HG03060 (cell line): ENCODE data around the gene ADCY4.

ENCODE experiments used
- ATAC-seq: cut with Tn5 transposase; IDR thresholded peaks from one replicate; pipeline ENCODE4 v1.9.1; 2021; ENCODE audit warnings: low read depth, moderate number of reproducible peaks; ENCODE audit not compliant: unreplicated experiment

ADCY4 gene

GRCh38 chr14:24317141-24317928, 17.5 kb downstream of the ADCY4 start:
- ATAC-seq = no peak

GRCh38 chr14:24316597-24316950, 18.3 kb downstream of the ADCY4 start:
- ATAC-seq = no peak

DNA sequence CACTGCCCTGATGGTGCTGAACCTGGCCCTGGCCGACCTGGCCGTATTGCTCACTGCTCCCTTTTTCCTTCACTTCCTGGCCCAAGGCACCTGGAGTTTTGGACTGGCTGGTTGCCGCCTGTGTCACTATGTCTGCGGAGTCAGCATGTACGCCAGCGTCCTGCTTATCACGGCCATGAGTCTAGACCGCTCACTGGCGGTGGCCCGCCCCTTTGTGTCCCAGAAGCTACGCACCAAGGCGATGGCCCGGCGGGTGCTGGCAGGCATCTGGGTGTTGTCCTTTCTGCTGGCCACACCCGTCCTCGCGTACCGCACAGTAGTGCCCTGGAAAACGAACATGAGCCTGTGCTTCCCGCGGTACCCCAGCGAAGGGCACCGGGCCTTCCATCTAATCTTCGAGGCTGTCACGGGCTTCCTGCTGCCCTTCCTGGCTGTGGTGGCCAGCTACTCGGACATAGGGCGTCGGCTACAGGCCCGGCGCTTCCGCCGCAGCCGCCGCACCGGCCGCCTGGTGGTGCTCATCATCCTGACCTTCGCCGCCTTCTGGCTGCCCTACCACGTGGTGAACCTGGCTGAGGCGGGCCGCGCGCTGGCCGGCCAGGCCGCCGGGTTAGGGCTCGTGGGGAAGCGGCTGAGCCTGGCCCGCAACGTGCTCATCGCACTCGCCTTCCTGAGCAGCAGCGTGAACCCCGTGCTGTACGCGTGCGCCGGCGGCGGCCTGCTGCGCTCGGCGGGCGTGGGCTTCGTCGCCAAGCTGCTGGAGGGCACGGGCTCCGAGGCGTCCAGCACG, 18.9 kb downstream of the ADCY4 start:
- no peak for ATAC-seq

GRCh38 chr14:24315243-24315806, 19.5 kb downstream of the ADCY4 start:
- no peak for ATAC-seq

GRCh38 chr14:24314377-24315193, 20.3 kb downstream of the ADCY4 start:
- no peak for ATAC-seq

DNA sequence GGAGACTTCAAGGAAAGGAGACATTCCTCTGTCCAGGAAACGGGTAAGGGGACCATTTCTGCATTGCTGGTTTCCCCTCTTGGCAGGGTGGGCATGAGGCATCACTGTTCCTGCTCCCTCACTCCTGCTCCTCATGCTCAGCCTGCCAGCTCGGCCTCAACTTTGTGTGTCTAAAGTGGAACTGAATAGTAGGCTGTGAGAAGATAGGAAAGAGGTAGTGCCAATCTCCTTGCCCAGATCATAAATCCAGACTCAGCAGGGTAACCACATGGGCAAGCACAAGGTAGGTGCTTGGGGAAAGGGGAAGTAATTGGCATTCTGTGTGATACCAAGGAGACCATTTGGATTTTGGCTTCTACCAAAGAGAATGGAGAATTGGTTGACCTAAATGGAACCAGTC, 21.0 kb downstream of the ADCY4 start:
- no peak for ATAC-seq

DNA sequence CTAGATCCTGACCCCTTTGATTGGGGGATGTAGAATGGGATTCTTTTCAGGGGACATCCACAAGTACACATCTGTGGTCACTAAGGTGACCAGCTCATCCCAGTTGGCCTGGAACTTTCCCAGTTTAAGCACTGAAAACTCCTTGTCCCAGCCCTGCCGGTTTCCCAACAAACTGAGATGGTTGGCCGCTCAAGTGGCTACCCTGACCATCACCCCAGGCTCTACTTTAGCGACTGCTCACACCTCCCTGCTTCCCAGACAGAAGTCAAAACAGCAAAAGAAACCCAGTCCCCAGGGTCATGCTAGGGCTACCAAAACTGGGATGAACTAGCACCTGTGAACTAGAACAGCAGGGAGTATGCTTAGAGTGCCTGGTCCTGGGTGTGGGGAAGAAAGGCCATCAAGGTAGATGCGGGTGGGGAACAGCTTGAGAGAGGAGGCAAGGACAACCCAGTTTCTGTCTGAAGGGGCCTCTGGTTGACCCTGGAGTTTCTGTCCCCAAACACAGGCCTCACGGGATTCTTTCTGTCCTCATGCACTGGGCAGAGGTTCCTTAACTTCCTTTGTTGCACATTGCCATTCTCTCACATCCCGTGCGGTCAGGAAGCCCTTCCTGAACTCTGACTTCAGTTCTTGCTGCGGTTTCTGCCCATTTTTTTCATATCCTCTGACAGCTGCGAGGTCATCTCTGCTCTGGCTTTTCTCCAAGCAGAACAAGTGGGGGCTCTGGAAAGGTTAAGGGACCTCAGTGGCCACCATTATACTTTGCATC, 21.9 kb downstream of the ADCY4 start:
- ATAC-seq = no peak

- no peak for ATAC-seq
Measured at GRCh38 chr14:24311837-24312615, 22.8 kb downstream of the ADCY4 start.

GRCh38 chr14:24310646-24311604, 23.9 kb downstream of the ADCY4 start, which contains the start of gene LTB4R:
Gene LTB4R (plus strand): TSS chr14:24311502. CDS start chr14:24315652, 4,150 bp downstream.
- ATAC-seq = peak; percentile 46

- ATAC-seq = no peak
Measured at GRCh38 chr14:24310265-24310645, 24.6 kb downstream of the ADCY4 start.

- no peak for ATAC-seq
Measured at GRCh38 chr14:24309538-24310264, 25.2 kb downstream of the ADCY4 start, which contains the start of gene LTB4R2. Gene LTB4R2 (plus strand): TSS chr14:24310140. CDS start chr14:24310665, 525 bp downstream.

DNA sequence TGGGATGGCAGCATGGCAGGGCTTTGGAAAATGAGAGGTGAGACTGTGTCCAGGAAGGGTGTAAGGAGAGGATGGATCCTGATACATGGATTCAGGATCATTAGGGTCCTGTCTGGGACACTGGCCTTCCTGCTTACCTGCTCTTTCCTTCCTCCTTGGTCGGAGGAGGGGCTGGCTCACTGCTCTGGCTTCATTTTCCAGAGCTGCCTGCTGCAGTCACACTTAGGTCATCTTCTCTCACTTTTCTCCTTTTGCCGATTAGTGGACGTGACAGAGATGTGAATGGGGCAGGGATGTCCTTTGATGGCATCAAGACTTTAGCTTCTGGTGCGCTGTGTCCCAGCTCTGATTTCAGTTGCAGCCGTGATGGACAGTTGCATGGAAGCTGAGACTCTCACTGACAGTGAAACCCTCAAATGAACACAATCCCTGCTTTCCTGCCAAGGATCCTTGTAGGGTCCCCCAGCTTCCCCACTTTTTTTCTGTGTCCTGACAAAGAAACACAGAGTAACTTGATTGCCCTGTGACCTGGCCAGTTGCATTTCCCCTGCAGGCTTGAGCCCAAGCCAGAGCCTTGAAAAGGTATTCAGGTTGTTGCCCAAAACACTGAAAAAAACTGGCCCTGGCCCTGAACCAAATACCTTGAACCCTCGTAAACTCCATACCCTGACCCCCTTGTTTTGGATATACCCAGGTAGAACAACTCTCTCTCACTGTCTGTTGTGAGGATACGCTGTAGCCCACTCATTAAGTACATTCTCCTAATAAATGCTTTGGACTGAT, 26.3 kb downstream of the ADCY4 start:
- no peak for ATAC-seq

DNA sequence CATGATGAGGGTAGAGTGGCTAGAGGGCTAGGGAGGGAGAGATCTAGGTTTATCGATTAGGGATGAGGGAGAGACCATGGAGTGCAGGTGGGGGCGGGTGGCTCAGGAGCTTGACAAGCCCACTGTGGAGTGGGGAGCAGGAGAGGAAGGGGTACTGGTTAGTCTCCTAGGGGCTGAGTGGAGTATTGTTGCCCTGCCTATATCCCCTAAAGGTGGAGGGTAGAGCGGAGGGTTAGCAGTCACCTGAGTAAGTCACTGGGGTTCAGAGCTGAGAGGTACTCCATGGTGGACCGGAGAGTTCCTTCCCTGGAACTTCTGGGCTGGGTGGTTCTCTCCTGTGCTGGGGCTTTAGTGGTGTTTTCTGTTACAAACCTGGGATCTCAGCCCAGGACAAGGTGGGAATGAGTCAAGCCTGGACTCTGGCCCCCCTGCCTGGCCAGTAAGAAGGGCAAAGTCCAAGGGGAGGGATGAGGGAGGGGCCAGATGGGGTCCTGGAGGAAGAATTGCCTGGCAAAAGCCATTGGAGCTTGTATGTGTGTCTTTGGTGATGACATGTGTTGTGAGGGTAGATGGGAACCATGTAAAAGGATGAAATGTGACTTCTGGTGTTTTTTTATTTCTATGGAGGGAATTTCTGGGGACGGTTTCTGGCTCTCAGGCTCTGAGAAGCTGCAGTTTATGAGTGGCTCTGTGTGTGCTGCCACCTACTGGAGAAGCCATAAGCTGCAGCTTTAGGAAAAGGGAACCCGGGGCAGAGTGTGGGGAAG, 27.1 kb downstream of the ADCY4 start, which contains the start of gene CIDEB:
Gene CIDEB, minus strand, starts transcription at position 403 of the 767 bp plus-strand sequence. Its CDS starts 119 bp downstream, at position 284.
- ATAC-seq = no peak

- ATAC-seq = no peak
Measured at GRCh38 chr14:24307156-24307574, 27.7 kb downstream of the ADCY4 start.

- ATAC-seq = no peak
Measured at GRCh38 chr14:24304019-24304387, 30.9 kb downstream of the ADCY4 start.
